Hematopoietic multipotent progenitor cell (in vitro differentiated cells): ENCODE results near the gene DDX1. TPM values are rescaled to one million over a fixed set of nuclear protein-coding genes. Genes with fewer than 3 reads are reported as not detected.
"Not testable (repeated sequence)": the region's sequence is repeated elsewhere in the genome, so short reads cannot be mapped to it uniquely, and the experiment has no call there.

Experiments used
- DNase-seq, 3 donors: peaks; one replicate each; pipeline ENCODE4 v3.0.0-alpha.2; 2011 to 2015; ENCODE audit warnings: low read depth in 2 of 3, low spot score in 2 of 3
- total RNA-seq: library from RNA; depleted of rRNA; stranded (reverse); fragments of >200 nt; gene quantifications from one replicate; pipeline ENCODE4 v1.2.3, GENCODE V29; 2012

Gene DDX1
- total RNA-seq, 1 donor = 22.1 TPM

GRCh38 chr2:15671842-15672815, 80.5 kb downstream of the DDX1 start:
- no peak for DNase-seq

DNA sequence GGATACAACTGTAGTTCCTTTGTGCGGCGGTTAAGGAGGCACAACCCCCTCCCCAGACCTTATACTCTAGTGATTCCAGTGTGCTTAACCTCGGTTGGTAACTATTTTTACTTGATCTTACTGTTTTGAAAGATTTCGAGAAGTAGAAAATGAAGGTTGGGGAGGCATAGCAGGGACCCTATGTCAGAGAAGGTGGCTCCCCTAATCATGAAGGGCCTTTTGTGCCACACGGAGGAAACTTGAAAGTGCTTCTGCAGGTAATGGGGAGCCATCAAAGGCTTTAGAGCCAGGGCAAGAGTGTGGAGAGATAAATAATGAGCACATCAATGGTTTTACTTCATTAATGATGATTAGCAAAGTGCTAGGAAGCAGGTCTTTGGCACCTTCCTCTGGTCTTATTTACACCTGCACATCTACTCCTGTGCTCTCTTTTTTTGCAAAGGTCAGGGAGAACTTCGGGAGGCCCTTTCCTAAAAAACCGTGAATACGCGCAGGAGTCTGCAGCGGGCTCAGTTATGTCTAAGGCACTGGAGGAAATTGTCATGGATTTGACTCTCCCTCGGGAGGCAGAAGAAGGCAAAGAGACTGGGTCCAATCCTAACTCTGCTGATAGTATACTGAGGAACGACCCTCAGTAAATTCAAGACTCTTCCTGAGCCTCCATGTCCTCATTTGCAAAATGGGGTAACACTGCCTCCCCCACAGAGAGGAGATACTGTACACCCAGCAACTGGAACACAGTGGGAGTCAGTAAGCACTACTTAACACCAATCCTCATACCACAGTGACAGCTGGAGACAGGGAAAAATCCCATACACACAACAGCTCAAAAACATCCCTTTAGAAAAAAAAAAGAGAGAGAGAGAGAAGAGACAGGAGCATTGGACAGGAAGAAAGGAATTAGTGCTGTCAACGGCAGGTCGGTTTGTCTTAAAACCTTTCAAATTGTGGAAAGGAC, 81.6 kb downstream of the DDX1 start:
- DNase-seq = no peak

GRCh38 chr2:15673919-15674636, 82.4 kb downstream of the DDX1 start:
- DNase-seq = no peak

- DNase-seq = no peak
Observed at GRCh38 chr2:15674637-15675455, 83.2 kb downstream of the DDX1 start.

- no peak for DNase-seq
Observed at GRCh38 chr2:15675456-15676195, 84.0 kb downstream of the DDX1 start.

- DNase-seq = no peak
Observed at GRCh38 chr2:15677141-15677843, 85.6 kb downstream of the DDX1 start.

DNA sequence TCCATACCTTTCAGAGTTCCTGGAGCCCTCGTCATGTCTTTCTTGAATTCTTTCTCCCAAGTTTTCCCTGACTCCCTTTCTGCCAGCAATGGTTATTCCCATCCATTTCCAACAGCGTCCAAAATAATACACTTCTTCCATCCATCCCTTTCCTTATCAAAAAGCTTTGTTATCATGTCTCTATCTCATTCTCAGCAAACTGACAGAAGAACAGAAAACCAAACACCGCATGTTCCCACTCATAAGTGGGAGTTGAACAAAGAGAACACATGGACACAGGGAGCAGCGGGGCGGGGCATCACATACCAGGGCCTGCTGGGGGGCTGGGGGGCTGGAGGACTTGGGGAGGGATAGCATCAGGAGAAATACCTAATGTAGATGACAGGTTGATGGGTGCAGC, 86.7 kb downstream of the DDX1 start:
- DNase-seq = no peak

DNA sequence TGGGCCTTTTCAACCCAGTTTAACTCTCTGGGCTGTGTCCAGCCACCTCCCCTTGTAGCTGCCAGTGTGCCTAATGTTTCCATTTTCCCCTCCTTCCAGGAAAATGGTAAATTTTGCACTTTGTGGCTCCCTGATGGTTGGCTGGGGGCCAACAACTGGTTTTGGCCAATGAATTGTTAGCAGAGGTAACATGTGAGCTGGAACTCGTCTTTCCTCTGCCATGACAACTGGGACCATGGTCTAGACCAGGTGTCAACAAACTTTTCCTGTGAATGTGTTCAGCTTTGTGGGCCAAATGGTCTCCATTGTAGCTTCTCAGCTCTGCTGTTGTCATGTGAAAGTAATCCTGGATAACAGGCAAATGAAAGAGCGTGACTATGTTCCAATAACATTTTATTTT, 87.2 kb downstream of the DDX1 start:
- no peak for DNase-seq

DNA sequence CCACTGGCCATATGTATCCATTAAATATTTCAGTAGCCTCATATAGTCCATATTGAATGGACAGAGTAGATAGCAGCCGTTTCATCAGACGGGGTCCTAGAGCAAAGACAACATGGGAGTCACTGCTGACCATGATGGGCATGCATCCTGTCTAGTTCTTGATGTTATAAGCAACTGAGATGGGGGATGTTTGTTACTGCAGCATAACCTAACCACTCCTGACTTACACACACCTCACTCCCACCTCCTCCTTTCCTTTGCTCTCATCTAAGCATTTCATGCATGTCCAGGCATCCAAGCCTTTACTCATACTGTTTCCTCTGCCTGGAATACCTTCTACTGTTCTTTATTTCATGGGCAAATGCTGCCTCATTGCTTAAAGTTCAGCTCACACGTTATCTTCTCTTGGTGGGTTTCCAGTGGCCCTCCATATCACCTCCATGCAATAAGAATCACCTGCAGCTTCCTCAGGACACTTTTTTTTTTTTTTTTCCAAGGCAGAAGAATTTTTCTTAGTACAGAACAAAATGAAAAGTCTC, 87.8 kb downstream of the DDX1 start:
- DNase-seq = no peak

- not testable (repeated sequence) for DNase-seq
Observed at GRCh38 chr2:15680132-15680531, 88.5 kb downstream of the DDX1 start.

Other genes with a start within 250 kb of the DDX1 start
- gene NBAS, start 30.5 kb upstream of the DDX1 start, total RNA-seq = 56.3 TPM